ENCODE results near the gene AKT2. TPM values are rescaled to one million over a fixed set of nuclear protein-coding genes. Genes with fewer than 3 reads are reported as not detected.
A peak's percentile ranks its signal among the peaks of the same experiment; 100 is the strongest.

AKT2 gene
- total and polyA plus RNA-seq, 8 donors = 49.2 to 79.3 (median 55.4) TPM

GRCh38 chr19:40235238-40236025 is 49.7 kb downstream of the AKT2 start:
- 90% methylated on average over 30 of the region's 30 CpGs for WGBS, 2 donors
- FAIRE-seq (no peak), ATAC-seq (no peak), DNase-seq (no peak)
- TF ChIP-seq CTCF (IDR thresholded peaks at IDR 0.05) = no peak
- H3K9me3 ChIP-seq = no peaks in the 10 kb centered on the region
- H3K4me1 ChIP-seq = no peaks in the 10 kb centered on the region
- no peaks in the 10 kb centered on the region for H3K27me3 ChIP-seq
- H3K27ac ChIP-seq = no peak overlapping the region
- no peak overlapping the region for H3K4me3 ChIP-seq
- intact Hi-C loops (cut with DNase I) = no loop called here
- H3K36me3 ChIP-seq = peaks cover 0 to 69% (median 39%) of the 10 kb centered on the region in 3 donors

GRCh38 chr19:40234429-40235237 is 50.5 kb downstream of the AKT2 start:
- intact Hi-C loops (cut with DNase I) = no loop called here
- FAIRE-seq = no peak
- Histone ChIP-seq H3K4me3 (no peak overlapping the region), H3K4me1 (no peaks in the 10 kb centered on the region), H3K36me3 (peaks cover 0 to 61% (median 32%) of the 10 kb centered on the region in 3 donors), H3K27ac (no peak overlapping the region), H3K9me3 (no peaks in the 10 kb centered on the region), H3K27me3 (no peaks in the 10 kb centered on the region)
- no peak for ATAC-seq
- WGBS, 2 donors = 87 to 88% methylated on average over 22 of the region's 22 CpGs
- DNase-seq = no peak
- TF ChIP-seq CTCF (IDR thresholded peaks at IDR 0.05) = no peak

GRCh38 chr19:40233811-40234389 is 51.2 kb downstream of the AKT2 start:
- H3K27me3 ChIP-seq = no peaks in the 10 kb centered on the region
- H3K9me3 ChIP-seq = no peaks in the 10 kb centered on the region
- 93 to 95% methylated on average over 19 to 20 of the region's 20 CpGs for WGBS, 2 donors
- H3K36me3 ChIP-seq = peaks cover 0 to 54% (median 27%) of the 10 kb centered on the region in 3 donors
- ATAC-seq (no peak), FAIRE-seq (no peak), DNase-seq (no peak)
- H3K27ac ChIP-seq = no peak overlapping the region
- H3K4me3 ChIP-seq = no peak overlapping the region
- H3K4me1 ChIP-seq = no peaks in the 10 kb centered on the region
- intact Hi-C loops (cut with DNase I) = no loop called here
- TF ChIP-seq CTCF (IDR thresholded peaks at IDR 0.05) = no peak

- peak in 1 of 4 donors; percentile 3 for ATAC-seq
- no peak for FAIRE-seq
- Histone ChIP-seq H3K9me3 (no peaks in the 10 kb centered on the region), H3K4me1 (no peaks in the 10 kb centered on the region), H3K27ac (no peak overlapping the region), H3K27me3 (no peaks in the 10 kb centered on the region), H3K36me3 (peaks cover 0 to 46% (median 26%) of the 10 kb centered on the region in 3 donors), H3K4me3 (no peak overlapping the region)
- WGBS, 2 donors = 94 to 96% methylated on average over 24 to 25 of the region's 25 CpGs
- TF ChIP-seq CTCF (IDR thresholded peaks at IDR 0.05) = no peak
- intact Hi-C loops (cut with DNase I) = no loop called here
- no peak for DNase-seq
These were observed 52.0 kb downstream of the AKT2 start for GRCh38 chr19:40232949-40233810.
